IPS-18a (cell line): ENCODE measurements around the gene ZNF771.

Source experiments
- H3K27ac ChIP-seq: one replicate; pipeline ENCODE4 v1.5.1; 2013; ENCODE audit warnings: low read length
- H3K27me3 ChIP-seq: one replicate; pipeline ENCODE4 v1.6.1; 2013; ENCODE audit warnings: mild to moderate bottlenecking, low read length; ENCODE audit not compliant: control insufficient read depth, insufficient read depth
- H3K36me3 ChIP-seq: one replicate; pipeline ENCODE4 v1.6.1; 2013; ENCODE audit warnings: low read depth, low read length; ENCODE audit not compliant: control insufficient read depth
- H3K4me1 ChIP-seq: one replicate; pipeline ENCODE4 v1.6.1; 2013; ENCODE audit warnings: low read depth, low read length; ENCODE audit not compliant: control insufficient read depth
- H3K4me3 ChIP-seq: one replicate; pipeline ENCODE4 v1.5.1; 2013; ENCODE audit warnings: low read length
- H3K9ac ChIP-seq: one replicate; pipeline ENCODE4 v1.6.1; 2013; ENCODE audit warnings: mild to moderate bottlenecking, low read length, moderate library complexity
- H3K9me3 ChIP-seq: one replicate; pipeline ENCODE4 v1.6.1; 2013; ENCODE audit warnings: low read depth, low read length; ENCODE audit not compliant: control insufficient read depth

The ZNF771 gene

DNA sequence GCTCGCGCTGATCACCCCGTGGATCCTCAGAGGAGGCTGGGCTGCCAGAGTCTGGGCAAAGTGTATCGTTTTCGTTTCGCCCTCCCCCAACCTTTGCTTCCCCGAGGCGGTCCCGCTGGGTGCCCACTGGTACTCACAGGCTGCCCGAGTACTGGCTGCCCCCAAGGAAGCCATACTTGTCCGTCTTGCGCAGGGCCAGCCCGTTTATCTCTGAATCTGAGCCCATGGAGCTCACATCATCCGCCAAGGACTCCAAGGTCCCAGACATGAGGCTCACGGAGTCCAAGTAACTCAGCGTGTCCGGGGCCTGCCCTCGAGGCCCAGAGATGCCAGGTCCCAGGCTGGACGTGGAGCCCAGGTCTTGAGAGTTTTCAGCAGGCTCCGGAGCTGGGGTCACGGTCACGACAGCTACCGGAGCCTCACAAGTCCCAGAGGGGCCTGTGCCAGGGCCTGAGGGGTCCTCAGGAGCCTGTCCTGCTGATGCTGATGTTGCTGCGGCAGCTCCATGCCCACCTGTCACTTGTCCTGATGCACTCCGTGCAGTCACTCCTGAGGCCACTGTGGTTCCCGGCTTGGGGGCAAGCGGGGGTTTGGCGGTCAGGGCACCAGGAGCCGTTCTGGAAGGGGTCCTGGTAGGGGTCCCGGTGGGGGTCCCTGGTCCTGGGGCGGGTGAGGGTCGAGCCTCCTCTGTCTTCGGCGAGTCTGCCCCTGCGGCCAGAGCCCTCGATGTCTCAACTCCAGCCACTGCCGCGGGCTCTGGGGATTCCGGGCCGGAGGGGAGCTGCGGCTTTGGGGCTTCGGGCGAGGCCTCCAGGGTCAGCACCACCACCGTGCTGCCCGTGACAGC lies 38.1 kb upstream of the ZNF771 start:
- no peaks in the 10 kb centered on the region for H3K9me3 ChIP-seq
- H3K36me3 ChIP-seq, result peaks cover 3% of the 10 kb centered on the region
- peak overlapping the region; percentile 5 for H3K9ac ChIP-seq
- H3K27me3 ChIP-seq, result no peaks in the 10 kb centered on the region
- peaks cover 9% of the 10 kb centered on the region for H3K4me1 ChIP-seq
- peak overlapping the region; percentile 50 for H3K4me3 ChIP-seq
- H3K27ac ChIP-seq, result no peak overlapping the region

DNA sequence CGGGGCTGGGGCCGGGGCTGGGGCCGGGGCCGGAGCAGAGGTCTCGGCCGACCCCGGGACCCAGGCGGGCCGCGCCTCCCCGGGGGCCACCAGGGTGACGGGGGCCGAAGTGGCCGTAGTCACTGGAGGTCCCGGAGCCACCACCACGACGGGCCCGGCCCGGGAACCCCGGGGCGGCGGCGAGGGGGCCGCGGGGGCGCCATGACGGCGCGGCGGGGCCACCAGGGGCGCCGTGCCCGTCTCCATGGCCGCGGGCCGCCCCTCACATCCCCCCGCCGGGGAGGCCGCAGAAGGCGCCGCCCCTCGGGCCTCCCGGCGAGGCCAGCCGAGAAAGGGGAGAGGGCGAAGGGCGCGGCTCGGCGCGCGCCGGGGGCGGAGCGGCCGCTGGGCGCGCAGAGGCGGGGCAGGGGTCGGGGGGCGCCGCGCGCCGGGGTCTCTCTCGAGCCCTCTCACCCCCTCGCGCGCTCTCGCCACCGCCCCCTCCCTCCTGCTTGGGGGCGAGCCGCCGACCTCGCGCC lies 37.4 kb upstream of the ZNF771 start:
- Histone ChIP-seq H3K4me3 (peak overlapping the region; percentile 50), H3K27ac (no peak overlapping the region), H3K4me1 (peaks cover 9% of the 10 kb centered on the region), H3K36me3 (peaks cover 3% of the 10 kb centered on the region), H3K9ac (no peak overlapping the region), H3K9me3 (no peaks in the 10 kb centered on the region), H3K27me3 (no peaks in the 10 kb centered on the region)

DNA sequence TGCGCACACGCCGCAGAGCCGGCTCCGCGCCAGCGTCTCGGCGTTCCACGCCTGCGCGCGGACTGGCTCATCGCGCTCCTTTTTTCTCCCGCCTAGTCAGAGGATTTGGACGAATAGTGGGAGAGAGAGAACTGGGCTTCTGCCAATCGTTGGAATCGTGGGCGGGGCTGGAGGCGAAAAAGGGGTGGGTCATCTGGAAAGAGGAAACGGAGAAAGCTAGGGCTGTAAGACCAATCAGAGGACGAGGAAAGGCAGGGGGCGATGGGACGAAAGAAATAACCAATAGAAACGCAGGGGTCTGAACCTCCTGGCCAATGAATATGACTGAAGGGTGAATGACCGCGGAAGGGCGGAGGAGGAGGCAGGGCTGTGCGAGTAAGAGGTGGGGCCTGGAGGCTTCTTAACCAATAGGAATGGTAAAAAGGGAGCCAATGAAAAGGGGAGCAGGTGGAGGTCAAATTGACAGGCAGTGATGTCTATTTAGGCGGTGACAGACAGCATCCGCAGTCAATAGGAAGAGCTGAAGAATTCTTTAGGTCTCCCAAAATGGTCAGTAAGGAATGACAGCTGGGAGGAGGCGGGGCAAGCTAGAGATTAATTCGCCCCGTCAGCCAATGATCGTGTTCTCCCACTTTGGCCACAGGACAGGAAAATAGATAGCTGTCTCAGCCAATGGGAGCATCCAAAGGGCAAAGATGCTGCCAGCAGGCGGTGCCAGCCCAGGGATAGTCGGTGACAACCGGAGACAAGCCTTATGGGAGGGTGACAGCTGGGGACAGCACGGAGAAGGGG lies 36.8 kb upstream of the ZNF771 start, which contains the start of gene TBC1D10B:
TBC1D10B (minus strand) TSS at position 39 of the 792 bp plus-strand sequence. CDS start 311 bp downstream, outside the sequence.
- peaks cover 12% of the 10 kb centered on the region for H3K4me1 ChIP-seq
- peak within 1 kb of the TSS; percentile 5 for H3K9ac ChIP-seq
- H3K4me3 ChIP-seq, result peak within 1 kb of the TSS; percentile 64
- no peaks in the 10 kb centered on the region for H3K27me3 ChIP-seq
- no peak within 1 kb of the TSS for H3K27ac ChIP-seq
- no peaks in the 10 kb centered on the region for H3K9me3 ChIP-seq
- H3K36me3 ChIP-seq, result no peaks in the 10 kb centered on the region

DNA sequence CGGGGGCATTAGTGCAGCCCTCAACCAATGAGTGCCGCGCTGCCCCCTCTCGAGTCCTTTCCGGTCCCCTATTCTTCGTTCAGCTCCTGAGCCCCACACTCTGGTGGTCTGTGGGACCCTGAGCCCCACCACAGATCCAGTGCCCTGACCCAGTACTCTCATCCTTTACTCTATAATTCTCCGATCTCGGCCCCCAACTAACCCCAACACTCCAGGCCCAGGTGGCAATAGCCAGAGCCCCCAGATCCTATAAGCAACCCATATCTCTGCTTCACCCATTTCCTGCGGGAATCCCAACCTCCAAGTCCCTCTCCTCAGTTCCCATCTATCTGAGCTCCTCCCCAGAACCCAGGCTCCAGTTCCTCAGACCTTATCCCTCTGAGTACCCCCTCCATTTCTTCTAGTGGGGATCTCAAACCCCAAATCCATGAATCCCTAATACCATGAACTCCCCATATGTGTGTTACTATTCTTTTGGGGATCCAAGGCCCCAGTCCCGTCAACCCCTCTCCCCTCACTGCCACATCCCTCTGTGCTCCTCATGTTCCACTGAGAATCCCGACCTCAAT lies 36.1 kb upstream of the ZNF771 start:
- Histone ChIP-seq H3K27me3 (no peaks in the 10 kb centered on the region), H3K4me3 (peak overlapping the region; percentile 64), H3K27ac (no peak overlapping the region), H3K9ac (no peak overlapping the region), H3K36me3 (no peaks in the 10 kb centered on the region), H3K9me3 (no peaks in the 10 kb centered on the region), H3K4me1 (peaks cover 13% of the 10 kb centered on the region)

DNA sequence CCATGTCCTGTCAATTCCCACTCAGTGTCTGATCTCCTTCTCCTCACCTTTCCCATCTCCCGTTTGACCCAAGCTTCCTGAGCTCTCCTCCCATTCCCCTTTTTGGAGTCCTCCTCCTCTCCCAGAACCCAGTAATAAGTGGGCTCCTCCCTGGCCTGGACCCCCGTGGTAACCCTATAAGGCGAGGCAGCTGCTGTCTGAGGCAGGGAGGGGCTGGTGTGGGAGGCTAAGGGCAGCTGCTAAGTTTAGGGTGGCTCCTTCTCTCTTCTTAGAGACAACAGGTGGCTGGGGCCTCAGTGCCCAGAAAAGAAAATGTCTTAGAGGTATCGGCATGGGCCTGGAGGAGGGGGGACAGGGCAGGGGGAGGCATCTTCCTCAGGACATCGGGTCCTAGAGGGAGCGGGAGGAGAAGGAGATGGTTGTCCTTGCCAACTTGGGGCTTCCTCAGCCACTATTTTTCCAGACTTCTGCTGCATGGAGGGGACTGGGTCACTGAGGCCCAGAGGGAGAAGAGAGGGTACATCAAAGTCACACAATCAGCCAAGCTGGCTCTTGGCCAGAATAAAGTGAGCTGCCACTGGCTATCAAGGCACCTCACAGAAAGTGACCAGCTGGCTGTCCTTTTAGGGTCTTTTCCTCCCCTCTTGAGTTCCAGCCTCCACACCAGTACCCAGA lies 35.2 kb upstream of the ZNF771 start:
- Histone ChIP-seq H3K4me3 (no peak overlapping the region), H3K9ac (no peak overlapping the region)

DNA sequence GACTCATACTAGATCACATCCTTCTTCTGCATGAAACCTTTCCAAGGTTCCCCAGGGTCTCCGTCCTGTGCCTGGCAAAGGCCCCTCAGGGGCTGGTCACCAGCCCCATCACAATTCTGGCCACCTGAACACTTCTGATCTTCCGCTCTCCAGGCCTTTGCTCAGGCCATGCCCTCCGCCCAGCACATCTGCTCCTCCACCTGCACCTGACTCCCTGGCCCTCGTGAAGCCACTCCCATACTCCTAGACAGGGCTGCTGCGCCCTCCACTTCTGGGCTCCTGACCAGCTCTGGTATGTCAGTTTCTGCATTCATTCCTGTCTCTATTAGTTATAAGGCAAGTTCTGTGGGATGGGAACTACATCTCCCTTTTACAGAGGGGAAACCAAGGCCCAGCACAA lies 34.7 kb upstream of the ZNF771 start:
- H3K27ac ChIP-seq, result no peak overlapping the region
- no peaks in the 10 kb centered on the region for H3K9me3 ChIP-seq
- no peaks in the 10 kb centered on the region for H3K36me3 ChIP-seq
- no peak overlapping the region for H3K4me3 ChIP-seq
- H3K27me3 ChIP-seq, result no peaks in the 10 kb centered on the region
- peaks cover 17% of the 10 kb centered on the region for H3K4me1 ChIP-seq
- H3K9ac ChIP-seq, result no peak overlapping the region

More for the DNA sequence above, 35.2 kb upstream of the ZNF771 start:
- peaks cover 14% of the 10 kb centered on the region for H3K4me1 ChIP-seq
- no peaks in the 10 kb centered on the region for H3K9me3 ChIP-seq
- no peaks in the 10 kb centered on the region for H3K36me3 ChIP-seq
- no peak overlapping the region for H3K27ac ChIP-seq
- no peaks in the 10 kb centered on the region for H3K27me3 ChIP-seq

DNA sequence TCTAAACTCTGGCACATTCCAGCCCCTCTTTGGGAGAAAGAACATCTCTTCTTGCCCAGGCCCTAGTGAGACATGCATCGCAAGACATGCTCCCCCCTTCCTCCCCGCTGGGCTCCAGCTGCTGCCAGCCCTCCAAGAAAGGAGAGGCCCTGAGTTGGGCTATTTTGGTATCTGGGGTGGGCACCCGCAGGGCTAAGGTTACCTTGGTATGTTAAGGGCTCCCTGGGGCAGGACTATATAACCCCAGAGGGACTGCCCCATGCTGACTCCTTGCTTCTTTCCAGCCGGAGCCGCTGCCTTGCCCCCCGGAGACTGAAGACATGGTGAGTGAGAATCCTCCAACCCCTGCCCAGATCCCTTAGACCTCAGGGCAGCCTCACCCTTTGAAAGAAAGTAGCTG lies 32.9 kb upstream of the ZNF771 start, which contains the start of gene MYL11:
MYL11 (plus strand) TSS at position 265 of the 400 bp plus-strand sequence; CDS start at position 321, 56 bp downstream.
- Histone ChIP-seq H3K9me3 (no peaks in the 10 kb centered on the region), H3K27me3 (no peaks in the 10 kb centered on the region), H3K36me3 (no peaks in the 10 kb centered on the region), H3K4me1 (peaks cover 12% of the 10 kb centered on the region), H3K9ac (no peak within 1 kb of the TSS), H3K4me3 (no peak within 1 kb of the TSS), H3K27ac (no peak within 1 kb of the TSS)

DNA sequence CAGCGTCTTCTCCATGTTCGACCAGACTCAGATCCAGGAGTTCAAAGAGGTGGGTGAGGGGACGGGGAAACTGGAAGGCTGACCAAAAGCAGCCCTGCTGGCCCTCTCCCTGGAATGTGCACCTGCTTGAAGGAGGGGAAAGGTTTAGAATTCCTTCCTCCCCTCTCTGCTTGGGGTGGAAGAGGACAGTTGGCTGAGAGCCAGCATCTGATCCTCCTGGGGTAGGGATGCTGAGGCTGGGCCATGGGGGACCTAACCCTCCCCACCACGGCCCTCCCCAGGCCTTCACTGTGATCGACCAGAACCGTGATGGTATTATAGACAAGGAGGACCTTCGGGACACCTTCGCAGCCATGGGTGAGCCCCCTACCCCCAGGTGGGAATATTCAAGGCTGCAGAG lies 31.5 kb upstream of the ZNF771 start:
- H3K4me1 ChIP-seq, result peaks cover 12% of the 10 kb centered on the region
- H3K27ac ChIP-seq, result no peak overlapping the region
- no peaks in the 10 kb centered on the region for H3K27me3 ChIP-seq
- no peaks in the 10 kb centered on the region for H3K36me3 ChIP-seq
- no peak overlapping the region for H3K9ac ChIP-seq
- H3K9me3 ChIP-seq, result no peaks in the 10 kb centered on the region
- H3K4me3 ChIP-seq, result no peak overlapping the region

DNA sequence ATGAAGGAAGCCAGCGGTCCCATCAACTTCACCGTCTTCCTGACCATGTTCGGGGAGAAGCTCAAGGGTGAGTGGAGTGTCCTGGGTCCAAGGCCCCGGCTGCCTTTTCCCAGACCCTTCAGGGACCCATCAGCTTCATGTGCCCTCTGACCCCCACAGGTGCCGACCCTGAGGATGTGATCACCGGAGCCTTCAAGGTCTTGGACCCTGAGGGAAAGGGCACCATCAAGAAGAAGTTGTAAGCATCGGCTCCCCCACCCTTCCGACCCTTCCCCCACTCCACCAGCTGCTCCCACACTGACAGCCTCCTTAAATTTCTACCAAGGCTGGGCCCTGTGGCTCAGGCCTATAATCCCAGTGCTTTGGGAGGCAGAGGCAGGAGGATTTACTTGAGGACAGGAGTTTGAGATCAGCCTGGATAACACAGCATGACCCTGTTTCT lies 30.9 kb upstream of the ZNF771 start:
- Histone ChIP-seq H3K9me3 (no peaks in the 10 kb centered on the region), H3K4me3 (no peak overlapping the region), H3K9ac (no peak overlapping the region), H3K27me3 (no peaks in the 10 kb centered on the region), H3K4me1 (peaks cover 9% of the 10 kb centered on the region), H3K36me3 (no peaks in the 10 kb centered on the region), H3K27ac (no peak overlapping the region)

DNA sequence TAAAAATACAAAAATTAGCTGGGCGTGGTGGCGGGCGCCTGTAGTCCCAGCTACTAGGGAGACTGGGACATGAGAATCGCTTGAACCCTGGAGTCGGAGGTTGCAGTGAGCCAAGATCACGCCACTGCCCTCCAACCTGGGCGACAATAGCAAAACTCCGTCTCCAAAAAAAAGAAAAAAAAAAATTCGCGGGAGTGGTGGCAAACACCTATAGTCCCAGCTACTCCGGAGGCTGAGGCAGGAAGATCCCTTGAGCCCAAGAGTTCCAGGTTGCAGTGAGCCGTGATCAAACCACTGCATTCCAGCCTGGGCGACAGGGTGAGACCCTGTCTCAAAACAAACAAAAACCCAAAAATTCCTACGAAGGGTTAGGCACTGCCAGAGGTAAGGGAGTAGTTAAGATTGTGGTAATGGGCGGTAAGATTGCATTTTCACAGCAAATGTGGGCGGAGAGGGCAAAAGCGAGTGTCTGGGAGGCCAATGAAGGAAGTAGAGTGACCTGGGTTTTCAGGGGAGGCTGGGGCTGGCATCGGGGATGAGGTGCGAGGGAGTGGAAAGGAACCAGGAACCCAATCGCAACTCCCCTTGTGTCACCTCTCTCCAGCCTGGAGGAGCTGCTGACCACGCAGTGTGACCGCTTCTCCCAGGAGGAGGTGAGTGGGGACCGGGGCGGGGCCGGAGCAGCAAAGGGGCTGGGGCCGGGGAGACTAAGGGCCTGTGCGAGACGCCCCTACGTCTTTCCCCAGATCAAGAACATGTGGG lies 30.2 kb upstream of the ZNF771 start:
- no peaks in the 10 kb centered on the region for H3K9me3 ChIP-seq
- H3K27me3 ChIP-seq, result no peaks in the 10 kb centered on the region
- peak overlapping the region; percentile 87 for H3K27ac ChIP-seq
- peak overlapping the region; percentile 83 for H3K9ac ChIP-seq
- peaks cover 7% of the 10 kb centered on the region for H3K4me1 ChIP-seq
- no peaks in the 10 kb centered on the region for H3K36me3 ChIP-seq
- H3K4me3 ChIP-seq, result peak overlapping the region; percentile 96
